Measurements from ENCODE around the gene HLTF.

HLTF gene

DNA sequence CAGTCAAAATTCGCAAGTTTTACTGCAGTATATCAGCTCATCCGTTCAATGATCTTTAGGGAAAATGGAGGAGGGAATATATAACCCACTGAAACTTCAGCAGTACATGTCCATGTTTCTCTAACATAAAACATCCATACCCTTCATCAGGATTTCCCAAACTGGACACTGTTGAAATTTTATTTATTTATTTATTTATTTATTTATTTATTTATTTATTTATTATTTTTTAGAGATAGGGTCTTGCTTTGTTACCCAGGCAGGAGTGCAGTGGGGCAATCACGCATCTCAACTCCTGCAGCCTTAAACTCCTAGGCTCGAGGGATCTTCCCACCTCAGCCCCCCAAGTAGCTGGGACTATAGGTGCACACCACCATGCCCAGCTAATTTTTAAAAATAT, 14.8 kb upstream of the HLTF start:
- TF ChIP-seq, protein P1, sequence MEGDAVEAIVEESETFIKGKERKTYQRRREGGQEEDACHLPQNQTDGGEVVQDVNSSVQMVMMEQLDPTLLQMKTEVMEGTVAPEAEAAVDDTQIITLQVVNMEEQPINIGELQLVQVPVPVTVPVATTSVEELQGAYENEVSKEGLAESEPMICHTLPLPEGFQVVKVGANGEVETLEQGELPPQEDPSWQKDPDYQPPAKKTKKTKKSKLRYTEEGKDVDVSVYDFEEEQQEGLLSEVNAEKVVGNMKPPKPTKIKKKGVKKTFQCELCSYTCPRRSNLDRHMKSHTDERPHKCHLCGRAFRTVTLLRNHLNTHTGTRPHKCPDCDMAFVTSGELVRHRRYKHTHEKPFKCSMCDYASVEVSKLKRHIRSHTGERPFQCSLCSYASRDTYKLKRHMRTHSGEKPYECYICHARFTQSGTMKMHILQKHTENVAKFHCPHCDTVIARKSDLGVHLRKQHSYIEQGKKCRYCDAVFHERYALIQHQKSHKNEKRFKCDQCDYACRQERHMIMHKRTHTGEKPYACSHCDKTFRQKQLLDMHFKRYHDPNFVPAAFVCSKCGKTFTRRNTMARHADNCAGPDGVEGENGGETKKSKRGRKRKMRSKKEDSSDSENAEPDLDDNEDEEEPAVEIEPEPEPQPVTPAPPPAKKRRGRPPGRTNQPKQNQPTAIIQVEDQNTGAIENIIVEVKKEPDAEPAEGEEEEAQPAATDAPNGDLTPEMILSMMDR (IDR thresholded peaks at IDR 0.05) = no peak

DNA sequence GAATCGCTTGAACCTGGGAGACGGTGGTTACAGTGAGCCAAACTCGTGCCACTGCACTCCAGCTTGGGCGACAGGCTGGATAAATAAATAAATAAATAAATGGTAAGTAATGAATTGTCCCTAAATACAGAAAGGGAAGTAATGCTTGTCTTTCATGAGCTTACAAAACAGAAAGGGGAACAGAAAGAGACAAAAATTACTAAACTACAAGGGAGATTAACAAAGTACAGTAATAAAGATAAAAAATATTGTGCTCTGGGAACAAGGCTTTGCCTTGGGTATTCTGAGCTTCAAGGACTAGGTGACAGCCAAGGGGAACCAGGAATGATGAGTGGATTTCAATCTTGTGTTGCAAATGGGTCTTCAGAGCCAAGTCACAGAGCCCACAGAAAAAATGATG, 9.2 kb upstream of the HLTF start:
- TF ChIP-seq, protein P1 (IDR thresholded peaks at IDR 0.05) = no peak

DNA sequence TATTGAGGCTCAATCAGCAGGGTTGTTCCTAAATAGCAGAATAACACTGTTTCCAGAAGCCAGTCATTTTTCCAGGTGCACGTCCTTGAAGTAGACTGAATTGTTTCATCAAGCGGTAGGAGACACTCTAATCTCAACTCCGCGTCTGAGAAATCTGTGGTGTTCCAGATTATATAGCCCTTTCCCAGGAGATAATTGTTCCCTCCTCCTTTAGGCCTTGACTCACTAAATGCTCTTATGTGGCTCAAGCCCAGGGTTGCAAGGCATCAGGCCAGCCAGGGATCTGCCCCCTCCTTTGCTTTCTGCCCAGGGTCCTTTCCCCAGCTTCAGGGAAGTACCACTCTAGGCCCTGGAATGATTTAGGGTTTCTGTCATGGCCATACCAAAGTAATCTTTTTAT, 5.7 kb upstream of the HLTF start:
- TF ChIP-seq, protein P1 (IDR thresholded peaks at IDR 0.05) = no peak

DNA sequence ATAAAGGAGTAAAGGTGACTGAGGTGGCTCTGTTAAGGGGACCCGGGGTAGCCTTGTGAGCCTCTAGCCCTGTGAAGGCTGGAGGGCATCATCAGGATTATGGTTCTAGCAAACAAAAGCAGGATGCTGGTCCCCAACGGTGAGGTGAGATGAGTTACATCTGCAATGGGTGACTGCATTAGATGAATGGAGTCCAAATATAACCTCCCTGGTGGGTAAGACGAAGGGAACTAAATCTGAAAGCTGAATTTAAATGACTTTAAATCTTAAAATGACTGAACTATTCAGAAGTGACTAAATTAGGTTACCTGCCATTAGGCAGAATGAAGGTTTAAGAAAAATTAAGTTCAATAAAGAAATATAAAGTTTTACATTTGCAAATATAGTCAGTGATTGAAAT, 4.6 kb upstream of the HLTF start:
- TF ChIP-seq, protein P1 (IDR thresholded peaks at IDR 0.05) = no peak

DNA sequence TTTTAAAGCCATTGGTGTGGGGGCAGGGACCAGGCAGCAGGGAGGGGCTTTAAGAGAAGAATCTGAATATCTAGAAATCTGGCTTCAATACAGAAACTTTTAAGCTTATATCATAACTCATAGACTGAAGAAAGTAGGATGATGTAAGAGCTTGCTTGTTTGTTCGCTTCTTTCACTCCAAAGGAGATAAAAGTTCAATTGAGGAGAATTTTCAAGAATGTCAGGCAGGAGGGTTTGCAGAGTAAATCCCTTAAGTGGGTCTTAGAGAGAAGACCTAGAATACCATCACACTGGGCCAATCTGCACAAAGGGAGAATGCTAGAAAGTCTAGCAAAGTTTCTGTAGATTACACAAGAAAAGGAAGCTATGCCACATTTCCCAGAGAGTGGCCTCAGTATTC, 4.1 kb upstream of the HLTF start:
- TF ChIP-seq, protein P1 (IDR thresholded peaks at IDR 0.05) = no peak

DNA sequence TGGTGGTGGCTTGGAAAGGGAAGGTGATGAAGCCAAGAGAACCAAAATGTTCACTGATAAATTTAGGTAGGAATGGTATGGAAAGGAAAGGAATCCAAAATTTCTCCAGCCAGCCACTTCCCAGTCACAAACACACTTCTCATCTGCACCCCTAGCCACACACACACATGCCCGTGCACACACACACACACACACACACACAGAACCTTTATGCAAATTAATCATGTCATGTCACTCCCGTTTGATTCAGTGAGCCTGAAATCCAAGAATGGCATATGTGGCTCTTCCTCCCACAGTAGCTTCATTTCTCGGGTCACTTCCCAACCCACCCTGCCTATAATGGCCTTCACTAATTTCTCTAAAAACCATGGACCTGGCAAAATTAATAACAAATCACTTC, 3.1 kb upstream of the HLTF start:
- TF ChIP-seq, protein P1 (IDR thresholded peaks at IDR 0.05) = no peak

DNA sequence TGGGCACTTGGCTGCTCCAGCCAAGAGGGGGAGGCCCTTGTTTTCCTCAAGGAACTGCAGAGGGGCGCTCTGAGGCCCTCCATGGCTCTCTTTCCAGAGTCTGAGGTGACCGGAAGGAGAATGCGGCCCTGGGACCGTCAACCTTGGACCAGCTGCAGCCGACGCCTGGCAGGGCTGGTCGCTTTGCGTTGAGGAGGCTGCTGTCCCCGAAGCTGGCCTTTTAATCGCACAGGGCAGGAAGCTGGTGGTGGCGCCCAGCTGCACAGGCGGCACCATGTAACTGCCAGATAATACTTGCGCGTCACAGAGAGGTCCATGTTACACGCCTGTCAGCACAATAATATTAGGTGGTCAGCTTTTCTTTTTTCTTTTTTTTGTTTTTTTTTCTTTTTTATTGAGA, 875 bp upstream of the HLTF start:
- TF ChIP-seq, protein P1 (IDR thresholded peaks at IDR 0.05) = no peak

DNA sequence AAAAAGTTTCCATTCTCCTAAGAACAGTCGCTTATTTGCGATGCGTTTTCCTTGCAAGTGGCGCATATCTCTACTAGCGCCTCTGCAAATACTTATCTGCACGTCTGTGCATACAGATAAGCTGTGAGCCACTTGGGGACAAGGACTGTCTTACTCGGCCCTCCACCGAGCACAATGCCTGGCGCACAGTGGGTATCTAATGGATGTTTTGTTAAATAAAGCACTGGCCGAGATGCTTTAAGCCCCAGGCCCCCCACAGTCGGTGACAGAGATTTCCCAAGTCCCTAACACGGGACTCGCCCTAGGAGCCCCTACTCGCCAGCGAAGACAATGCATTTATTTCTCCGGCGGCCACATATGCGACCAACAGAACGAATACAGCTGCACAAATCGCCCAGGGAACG, 503 bp downstream of the HLTF start:
- TF ChIP-seq, protein P1 (IDR thresholded peaks at IDR 0.05) = no peak

Data from LNCAP (cell line).